Endothelial cell (in vitro differentiated cells): ENCODE results near the gene FZD1. TPM values are rescaled to one million over a fixed set of nuclear protein-coding genes. Genes with fewer than 3 reads are reported as not detected.
A peak's percentile ranks its signal among the peaks of the same experiment; 100 is the strongest.

ENCODE experiments used
- DNase-seq: peaks from one replicate; pipeline ENCODE4 v3.0.0; 2021; ENCODE audit warnings: low spot score
- H3K27ac Mint-ChIP-seq: one replicate; pipeline ENCODE4 v1.8.0; 2021; ENCODE audit warnings: mixed read lengths, inconsistent platforms; ENCODE audit not compliant: unreplicated experiment
- H3K27me3 Mint-ChIP-seq: one replicate; pipeline ENCODE4 v1.8.0; 2021; ENCODE audit warnings: mild to moderate bottlenecking, moderate library complexity, mixed read lengths, inconsistent platforms; ENCODE audit not compliant: unreplicated experiment
- H3K36me3 Mint-ChIP-seq: one replicate; pipeline ENCODE4 v1.8.0; 2021; ENCODE audit warnings: mild to moderate bottlenecking, low read depth, mixed read lengths, inconsistent platforms; ENCODE audit not compliant: unreplicated experiment
- H3K4me1 Mint-ChIP-seq: one replicate; pipeline ENCODE4 v1.8.0; 2021; ENCODE audit warnings: mild to moderate bottlenecking, mixed read lengths, inconsistent platforms; ENCODE audit not compliant: unreplicated experiment
- H3K4me3 Mint-ChIP-seq: one replicate; pipeline ENCODE4 v1.8.0; 2021; ENCODE audit warnings: mild to moderate bottlenecking, mixed read lengths, inconsistent platforms; ENCODE audit not compliant: unreplicated experiment
- H3K9me3 Mint-ChIP-seq: one replicate; pipeline ENCODE4 v1.8.0; 2021; ENCODE audit warnings: mixed read lengths, inconsistent platforms; ENCODE audit not compliant: unreplicated experiment
- CTCF ChIP-seq: fragments of 200-600 bp; sonication (generic); IDR thresholded peaks from one replicate; pipeline ENCODE4 v1.5.0; 2021; ENCODE audit warnings: antibody characterized with exemption; ENCODE audit not compliant: unreplicated experiment
- total RNA-seq: library from RNA; stranded (reverse); fragmentation: NEBNext Ultra II Directional; extraction: Animal tissue kit (Norgen Biotek cat#: 25700); gene quantifications from one replicate; pipeline ENCODE4 v1.2.1, GENCODE V29; 2021; ENCODE audit not compliant: unreplicated experiment

FZD1 gene
- total RNA-seq, 1 donor from 2014 or later: 38.7 TPM

GRCh38 chr7:91266689-91267090 is 2.5 kb downstream of the FZD1 start:
- H3K27ac Mint-ChIP-seq: no peak overlapping the region
- TF ChIP-seq CTCF: no peak
- DNase-seq: no peak
- H3K4me1 Mint-ChIP-seq: peaks cover 18% of the 10 kb centered on the region
- H3K4me3 Mint-ChIP-seq: peak overlapping the region; percentile 94
- H3K36me3 Mint-ChIP-seq: peaks cover 18% of the 10 kb centered on the region
- H3K9me3 Mint-ChIP-seq: no peaks in the 10 kb centered on the region
- H3K27me3 Mint-ChIP-seq: peaks cover 24% of the 10 kb centered on the region

- Mint-ChIP-seq H3K27me3 (peaks cover 24% of the 10 kb centered on the region), H3K36me3 (peaks cover 18% of the 10 kb centered on the region), H3K4me3 (peak overlapping the region; percentile 94), H3K4me1 (peaks cover 18% of the 10 kb centered on the region), H3K9me3 (no peaks in the 10 kb centered on the region), H3K27ac (peak overlapping the region; percentile 55)
- TF ChIP-seq CTCF: no peak
- no peak for DNase-seq
Measured at GRCh38 chr7:91267171-91267955, 3.1 kb downstream of the FZD1 start.

- Mint-ChIP-seq H3K36me3 (peaks cover 18% of the 10 kb centered on the region), H3K27me3 (peaks cover 22% of the 10 kb centered on the region), H3K27ac (no peak overlapping the region), H3K4me1 (peaks cover 13% of the 10 kb centered on the region), H3K9me3 (no peaks in the 10 kb centered on the region), H3K4me3 (no peak overlapping the region)
- no peak for DNase-seq
- no peak for TF ChIP-seq CTCF
Measured at GRCh38 chr7:91270372-91270771, 6.1 kb downstream of the FZD1 start.

- no peaks in the 10 kb centered on the region for H3K9me3 Mint-ChIP-seq
- DNase-seq: no peak
- no peak overlapping the region for H3K27ac Mint-ChIP-seq
- no peaks in the 10 kb centered on the region for H3K4me1 Mint-ChIP-seq
- peaks cover 3% of the 10 kb centered on the region for H3K27me3 Mint-ChIP-seq
- no peak overlapping the region for H3K4me3 Mint-ChIP-seq
- H3K36me3 Mint-ChIP-seq: no peaks in the 10 kb centered on the region
- no peak for TF ChIP-seq CTCF
Measured at GRCh38 chr7:91276909-91277308, 12.7 kb downstream of the FZD1 start.

- Mint-ChIP-seq H3K36me3 (no peaks in the 10 kb centered on the region), H3K9me3 (no peaks in the 10 kb centered on the region), H3K4me3 (no peak overlapping the region), H3K27me3 (no peaks in the 10 kb centered on the region), H3K27ac (no peak overlapping the region), H3K4me1 (no peaks in the 10 kb centered on the region)
- no peak for TF ChIP-seq CTCF
- no peak for DNase-seq
Measured at GRCh38 chr7:91280185-91280584, 16.0 kb downstream of the FZD1 start.
